ENCODE data around the gene ARHGAP28. TPM values are rescaled to one million over a fixed set of nuclear protein-coding genes. Genes with fewer than 3 reads are reported as not detected.
A peak's percentile ranks its signal among the peaks of the same experiment; 100 is the strongest.

The ARHGAP28 gene, protein sequence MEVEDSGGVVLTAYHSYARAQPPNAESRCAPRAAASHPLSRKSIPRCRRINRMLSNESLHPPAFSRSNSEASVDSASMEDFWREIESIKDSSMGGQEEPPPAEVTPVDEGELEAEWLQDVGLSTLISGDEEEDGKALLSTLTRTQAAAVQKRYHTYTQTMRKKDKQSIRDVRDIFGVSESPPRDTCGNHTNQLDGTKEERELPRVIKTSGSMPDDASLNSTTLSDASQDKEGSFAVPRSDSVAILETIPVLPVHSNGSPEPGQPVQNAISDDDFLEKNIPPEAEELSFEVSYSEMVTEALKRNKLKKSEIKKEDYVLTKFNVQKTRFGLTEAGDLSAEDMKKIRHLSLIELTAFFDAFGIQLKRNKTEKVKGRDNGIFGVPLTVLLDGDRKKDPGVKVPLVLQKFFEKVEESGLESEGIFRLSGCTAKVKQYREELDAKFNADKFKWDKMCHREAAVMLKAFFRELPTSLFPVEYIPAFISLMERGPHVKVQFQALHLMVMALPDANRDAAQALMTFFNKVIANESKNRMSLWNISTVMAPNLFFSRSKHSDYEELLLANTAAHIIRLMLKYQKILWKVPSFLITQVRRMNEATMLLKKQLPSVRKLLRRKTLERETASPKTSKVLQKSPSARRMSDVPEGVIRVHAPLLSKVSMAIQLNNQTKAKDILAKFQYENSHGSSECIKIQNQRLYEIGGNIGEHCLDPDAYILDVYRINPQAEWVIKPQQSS
- 1 to 10 TPM; 3.0 TPM for total RNA-seq

DNA sequence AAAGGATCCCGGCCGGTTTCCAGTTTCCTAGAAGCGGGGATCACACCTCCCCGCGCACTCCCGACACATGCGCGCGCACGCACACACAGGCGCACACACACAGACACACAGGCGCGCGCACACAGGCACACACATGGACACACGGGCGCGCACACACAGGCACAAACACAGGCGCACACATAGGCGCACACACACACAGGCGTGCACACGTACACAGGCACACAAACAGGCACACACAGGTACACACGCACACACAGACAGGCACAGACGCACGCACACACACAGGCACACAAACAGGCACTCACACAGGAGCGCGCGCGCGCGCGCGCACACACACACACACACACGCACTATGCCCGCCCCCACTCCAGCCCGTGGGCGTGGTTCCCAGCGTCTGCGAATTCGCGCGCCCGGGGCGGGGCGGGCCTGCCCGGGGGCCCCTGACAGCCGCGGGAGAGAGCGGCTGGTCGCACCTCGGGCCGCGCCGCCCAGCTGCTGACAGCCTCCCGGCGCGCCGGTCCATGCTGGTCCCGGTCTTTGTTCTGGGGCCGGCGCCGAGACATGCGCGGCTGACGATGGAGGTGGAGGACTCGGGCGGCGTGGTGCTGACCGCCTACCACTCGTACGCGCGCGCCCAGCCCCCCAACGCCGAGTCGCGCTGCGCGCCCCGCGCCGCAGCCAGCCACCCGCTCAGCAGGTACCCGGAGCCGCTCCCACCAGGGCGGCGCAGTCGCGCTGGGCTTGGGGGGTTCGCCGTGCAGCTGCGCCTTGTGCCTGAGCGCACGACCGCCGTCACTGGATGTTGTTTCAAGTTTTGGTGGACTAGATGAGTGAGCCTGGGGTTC, at the start of gene ARHGAP28:
Gene ARHGAP28, plus strand, starts transcription at position 470 of the 845 bp plus-strand sequence. Its CDS starts 106 bp downstream, at position 576.
- peak; percentile 67 for DNase-seq (ENCODE audit: low spot score)
- Histone ChIP-seq H3K27ac (peak within 1 kb of the TSS; percentile 84 to 88), H3K4me1 (no peaks in the 10 kb centered on the region), H3K27me3 (no peaks in the 10 kb centered on the region), H3K9me3 (no peaks in the 10 kb centered on the region), H3K4me3 (peak within 1 kb of the TSS; percentile 65), H3K36me3 (no peaks in the 10 kb centered on the region)
- TF ChIP-seq, protein P1, sequence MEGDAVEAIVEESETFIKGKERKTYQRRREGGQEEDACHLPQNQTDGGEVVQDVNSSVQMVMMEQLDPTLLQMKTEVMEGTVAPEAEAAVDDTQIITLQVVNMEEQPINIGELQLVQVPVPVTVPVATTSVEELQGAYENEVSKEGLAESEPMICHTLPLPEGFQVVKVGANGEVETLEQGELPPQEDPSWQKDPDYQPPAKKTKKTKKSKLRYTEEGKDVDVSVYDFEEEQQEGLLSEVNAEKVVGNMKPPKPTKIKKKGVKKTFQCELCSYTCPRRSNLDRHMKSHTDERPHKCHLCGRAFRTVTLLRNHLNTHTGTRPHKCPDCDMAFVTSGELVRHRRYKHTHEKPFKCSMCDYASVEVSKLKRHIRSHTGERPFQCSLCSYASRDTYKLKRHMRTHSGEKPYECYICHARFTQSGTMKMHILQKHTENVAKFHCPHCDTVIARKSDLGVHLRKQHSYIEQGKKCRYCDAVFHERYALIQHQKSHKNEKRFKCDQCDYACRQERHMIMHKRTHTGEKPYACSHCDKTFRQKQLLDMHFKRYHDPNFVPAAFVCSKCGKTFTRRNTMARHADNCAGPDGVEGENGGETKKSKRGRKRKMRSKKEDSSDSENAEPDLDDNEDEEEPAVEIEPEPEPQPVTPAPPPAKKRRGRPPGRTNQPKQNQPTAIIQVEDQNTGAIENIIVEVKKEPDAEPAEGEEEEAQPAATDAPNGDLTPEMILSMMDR (IDR thresholded peaks at IDR 0.05), result peak in 1 of 2 donors; percentile 66

DNA sequence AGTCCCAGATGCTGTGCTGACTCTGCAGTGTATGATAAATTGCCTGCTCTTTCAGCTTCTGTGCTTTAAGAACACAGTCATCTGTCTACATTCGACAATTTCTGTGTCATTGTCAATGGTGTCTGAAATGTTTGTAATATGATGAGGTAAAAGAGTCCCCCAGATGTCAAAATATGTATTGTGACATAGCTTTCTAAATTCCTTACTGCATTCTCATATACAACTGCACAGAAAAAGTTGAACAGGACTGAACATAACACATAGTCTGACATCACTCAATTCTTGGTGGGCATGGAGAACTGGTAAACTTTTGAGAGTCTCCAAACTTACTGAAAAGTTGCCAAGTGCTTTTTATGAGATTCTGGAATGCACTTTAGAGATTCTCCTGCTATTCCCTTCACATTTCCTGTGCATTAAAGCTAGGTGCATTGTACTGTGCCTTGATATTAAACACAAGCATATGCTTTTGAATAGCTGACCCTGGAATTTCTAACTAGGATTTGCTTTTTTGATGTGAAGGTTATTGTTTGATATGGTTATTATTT, 48.1 kb upstream of the ARHGAP28 start:
- Histone ChIP-seq H3K27ac (no peak overlapping the region), H3K27me3 (no peaks in the 10 kb centered on the region), H3K4me1 (no peaks in the 10 kb centered on the region), H3K36me3 (no peaks in the 10 kb centered on the region), H3K9me3 (no peaks in the 10 kb centered on the region), H3K4me3 (no peak overlapping the region)
- DNase-seq (ENCODE audit: low spot score), result no peak
- TF ChIP-seq, protein P1 (IDR thresholded peaks at IDR 0.05), result no peak

DNA sequence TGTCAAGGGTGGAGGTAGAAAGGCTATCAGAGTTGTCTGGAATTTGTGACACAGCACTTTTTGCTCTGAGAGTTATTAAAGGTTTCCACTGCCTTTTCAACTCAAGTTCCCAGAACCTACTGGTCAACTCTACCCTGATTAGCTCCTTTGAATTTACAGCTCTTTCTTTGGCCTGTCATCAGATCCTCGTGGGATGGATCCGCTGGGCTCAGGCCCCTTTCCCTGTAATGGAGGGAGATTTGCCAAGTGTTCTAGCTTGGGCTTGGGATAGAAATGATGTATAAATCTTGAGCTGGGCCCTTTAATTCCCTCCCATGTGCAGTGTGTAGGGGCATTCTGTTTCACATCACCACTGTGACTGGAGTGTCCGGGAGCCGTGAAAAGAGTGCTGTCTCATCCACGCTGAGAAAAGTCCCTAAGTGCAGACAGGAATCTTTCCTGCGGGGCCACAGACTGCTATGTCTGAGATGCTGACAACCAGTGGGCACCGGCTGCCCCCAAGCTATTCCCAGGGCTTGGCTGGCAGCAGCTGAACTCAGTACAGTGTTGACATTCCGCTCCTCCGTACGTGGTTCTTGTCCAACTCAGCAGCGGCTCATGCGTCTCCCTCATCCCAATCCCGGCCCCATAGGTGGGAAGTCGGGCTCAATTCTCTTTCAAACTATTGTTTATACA, 46.9 kb upstream of the ARHGAP28 start:
- Histone ChIP-seq H3K36me3 (no peaks in the 10 kb centered on the region), H3K4me1 (no peaks in the 10 kb centered on the region), H3K27me3 (no peaks in the 10 kb centered on the region), H3K4me3 (no peak overlapping the region), H3K9me3 (no peaks in the 10 kb centered on the region), H3K27ac (no peak overlapping the region)
- TF ChIP-seq, protein P1 (IDR thresholded peaks at IDR 0.05), result no peak
- no peak for DNase-seq (ENCODE audit: low spot score)

DNA sequence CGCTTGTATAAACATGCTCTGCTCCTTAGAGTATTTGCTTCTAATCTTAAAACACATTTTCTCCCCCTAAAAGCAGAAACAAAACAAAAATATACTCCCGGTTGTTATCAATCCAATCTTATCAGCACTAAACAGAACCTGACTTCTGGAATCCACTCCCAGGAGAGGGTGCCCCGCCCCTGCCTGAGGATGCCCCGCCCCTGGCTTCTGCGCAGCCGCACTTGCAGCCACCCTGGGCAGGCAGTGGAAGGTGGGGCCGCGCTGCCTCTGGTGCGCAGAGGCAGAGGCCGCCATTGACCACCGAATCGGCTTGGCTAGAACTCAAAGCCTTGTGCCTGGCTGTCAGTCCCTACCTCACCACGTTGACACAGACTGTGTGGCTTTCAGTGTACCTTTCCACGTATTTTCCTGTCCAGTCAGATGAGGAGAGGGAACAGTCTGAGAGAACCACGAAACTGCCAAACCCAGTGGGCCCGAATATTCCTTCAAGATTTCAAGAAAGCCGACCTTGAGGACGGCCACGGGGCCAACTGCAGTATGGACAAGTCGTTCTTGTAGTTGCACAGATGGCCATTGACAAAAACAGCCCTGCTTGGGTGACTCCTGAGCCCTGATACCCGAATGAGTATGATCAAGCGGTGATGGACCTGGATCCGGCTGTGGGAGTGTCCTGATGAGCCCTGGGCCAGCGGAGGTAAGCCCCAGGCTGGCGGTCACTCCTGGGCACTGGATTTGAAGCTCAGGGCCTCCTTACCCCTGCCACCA, 46.2 kb upstream of the ARHGAP28 start:
- H3K27me3 ChIP-seq, result no peaks in the 10 kb centered on the region
- no peak for DNase-seq (ENCODE audit: low spot score)
- no peaks in the 10 kb centered on the region for H3K4me1 ChIP-seq
- no peak overlapping the region for H3K27ac ChIP-seq
- no peaks in the 10 kb centered on the region for H3K9me3 ChIP-seq
- TF ChIP-seq, protein P1 (IDR thresholded peaks at IDR 0.05), result no peak
- no peaks in the 10 kb centered on the region for H3K36me3 ChIP-seq
- H3K4me3 ChIP-seq, result no peak overlapping the region
